CD4-positive, CD25-positive, alpha-beta regulatory T cell (primary cell): Measurements from ENCODE around the gene HBP1. TPM values are rescaled to one million over a fixed set of nuclear protein-coding genes. Genes with fewer than 3 reads are reported as not detected.

Experiments used
- ATAC-seq, 2 donors: fragments of 150-1000 bp; cut with Tn5 transposase; one replicate each; pipeline ENCODE4 v1.10.0; 2021; ENCODE audit warnings: low read depth in 2 of 2, moderate number of reproducible peaks in 2 of 2, moderate library complexity in 1 of 2
- DNase-seq, 3 donors: peaks; one replicate each; pipeline versions ENCODE4 v3.0.0 to v3.0.0-alpha.2; 2012 to 2022; ENCODE audit warnings: mixed read lengths in 1 of 3
- H3K27ac ChIP-seq: one replicate; pipeline ENCODE4 v1.7.0; 2013; ENCODE audit warnings: mild to moderate bottlenecking, low read length; ENCODE audit not compliant: insufficient read depth, poor library complexity, severe bottlenecking
- H3K27me3 ChIP-seq: one replicate; pipeline ENCODE4 v1.7.0; 2013; ENCODE audit warnings: low read length; ENCODE audit not compliant: control insufficient read depth, insufficient read depth
- H3K36me3 ChIP-seq: one replicate; pipeline ENCODE4 v1.7.0; 2013; ENCODE audit warnings: mild to moderate bottlenecking, low read length, moderate library complexity; ENCODE audit not compliant: control insufficient read depth, insufficient read depth
- H3K4me1 ChIP-seq: 2 replicates; pipeline ENCODE4 v1.7.0; 2013; ENCODE audit warnings: mild to moderate bottlenecking, low read length; ENCODE audit not compliant: insufficient read depth, control insufficient read depth, poor library complexity, severe bottlenecking
- H3K4me3 ChIP-seq: one replicate; pipeline ENCODE4 v1.7.0; 2013; ENCODE audit warnings: low read depth, mild to moderate bottlenecking, low read length, moderate library complexity
- H3K9me3 ChIP-seq, 2 experiments: 1 replicate in 1 of 2; 2 replicates in 1 of 2; pipeline ENCODE4 v1.7.0; 2013; ENCODE audit warnings: low read length in 2 of 2, mild to moderate bottlenecking in 1 of 2, moderate library complexity in 1 of 2; ENCODE audit not compliant: control insufficient read depth in 2 of 2
- H3K27ac Mint-ChIP-seq, 3 donors: one replicate each; pipeline ENCODE4 v1.8.0; 2020 to 2022; ENCODE audit warnings: mild to moderate bottlenecking in 3 of 3, mixed read lengths in 3 of 3, moderate library complexity in 2 of 3
- H3K27me3 Mint-ChIP-seq: one replicate; pipeline ENCODE4 v1.8.0; 2022; ENCODE audit warnings: mild to moderate bottlenecking, mixed read lengths
- H3K36me3 Mint-ChIP-seq: one replicate; pipeline ENCODE4 v1.8.0; 2020; ENCODE audit warnings: mixed read lengths
- H3K4me1 Mint-ChIP-seq, 4 donors: one replicate each; pipeline ENCODE4 v1.8.0; 2020 to 2022; ENCODE audit warnings: mixed read lengths in 4 of 4, mild to moderate bottlenecking in 1 of 4
- H3K4me3 Mint-ChIP-seq, 4 donors: one replicate each; pipeline ENCODE4 v1.8.0; 2020 to 2022; ENCODE audit warnings: mild to moderate bottlenecking in 4 of 4, mixed read lengths in 4 of 4, moderate library complexity in 3 of 4
- H3K9me3 Mint-ChIP-seq, 7 donors: one replicate each; pipeline ENCODE4 v1.8.0; 2020 to 2022; ENCODE audit warnings: mixed read lengths in 7 of 7, mild to moderate bottlenecking in 3 of 7, moderate library complexity in 2 of 7
- polyA plus RNA-seq, 4 donors: library from polyadenylated mRNA; unstranded; fragments of 300-500 nt; fragmentation: Illumina TruSeq; gene quantifications; one replicate each; pipeline ENCODE4 v1.2.3, GENCODE V29; 2021
- total RNA-seq: library from RNA; stranded (reverse); gene quantifications from one replicate; pipeline ENCODE4 v1.2.3, GENCODE V29; 2022

HBP1 gene
- total and polyA plus RNA-seq, 5 donors from 2014 or later: 67.8 to 249 (median 87.9) TPM

GRCh38 chr7:107208024-107208521 is 39.3 kb downstream of the HBP1 start:
- Histone ChIP-seq H3K4me1 (no peaks in the 10 kb centered on the region), H3K27me3 (no peaks in the 10 kb centered on the region), H3K4me3 (no peak overlapping the region), H3K9me3 (no peaks in the 10 kb centered on the region), H3K36me3 (peaks cover 75% of the 10 kb centered on the region), H3K27ac (no peak overlapping the region)
- Mint-ChIP-seq H3K4me1 (peaks cover 0 to 11% (median 3%) of the 10 kb centered on the region in 4 donors), H3K9me3 (peaks cover 0 to 2% (median 0%) of the 10 kb centered on the region in 7 donors), H3K36me3 (peaks cover 43% of the 10 kb centered on the region), H3K27me3 (no peaks in the 10 kb centered on the region), H3K4me3 (no peak overlapping the region), H3K27ac (peak overlapping the region in 1 of 3 donors; percentile 78)
- DNase-seq (no peak), ATAC-seq (no peak)

- Mint-ChIP-seq H3K9me3 (peaks cover 0 to 2% (median 0%) of the 10 kb centered on the region in 7 donors), H3K27ac (no peak overlapping the region), H3K4me1 (peaks cover 0 to 11% (median 3%) of the 10 kb centered on the region in 4 donors), H3K4me3 (no peak overlapping the region), H3K27me3 (no peaks in the 10 kb centered on the region), H3K36me3 (peaks cover 46% of the 10 kb centered on the region)
- H3K9me3 ChIP-seq: no peaks in the 10 kb centered on the region
- no peaks in the 10 kb centered on the region for H3K4me1 ChIP-seq
- ATAC-seq (no peak), DNase-seq (no peak)
- H3K27me3 ChIP-seq: no peaks in the 10 kb centered on the region
- H3K27ac ChIP-seq: no peak overlapping the region
- peaks cover 72% of the 10 kb centered on the region for H3K36me3 ChIP-seq
- no peak overlapping the region for H3K4me3 ChIP-seq
Observed at GRCh38 chr7:107208563-107208962, 39.8 kb downstream of the HBP1 start.

GRCh38 chr7:107209565-107209964 is 40.8 kb downstream of the HBP1 start:
- no peaks in the 10 kb centered on the region for H3K27me3 ChIP-seq
- H3K4me3 ChIP-seq: no peak overlapping the region
- peak overlapping the region; percentile 71 to 95 (median 80) for H3K27ac Mint-ChIP-seq
- H3K9me3 ChIP-seq: peaks cover 5% of the 10 kb centered on the region in 2 experiments
- H3K4me1 ChIP-seq: no peaks in the 10 kb centered on the region
- H3K27ac ChIP-seq: no peak overlapping the region
- H3K4me1 Mint-ChIP-seq: peaks cover 0 to 6% (median 3%) of the 10 kb centered on the region in 4 donors
- H3K36me3 ChIP-seq: peaks cover 64% of the 10 kb centered on the region
- H3K4me3 Mint-ChIP-seq: no peak overlapping the region
- H3K9me3 Mint-ChIP-seq: peaks cover 0 to 4% (median 1%) of the 10 kb centered on the region in 7 donors
- ATAC-seq (no peak), DNase-seq (no peak)
- H3K36me3 Mint-ChIP-seq: peaks cover 42% of the 10 kb centered on the region
- H3K27me3 Mint-ChIP-seq: no peaks in the 10 kb centered on the region

DNA sequence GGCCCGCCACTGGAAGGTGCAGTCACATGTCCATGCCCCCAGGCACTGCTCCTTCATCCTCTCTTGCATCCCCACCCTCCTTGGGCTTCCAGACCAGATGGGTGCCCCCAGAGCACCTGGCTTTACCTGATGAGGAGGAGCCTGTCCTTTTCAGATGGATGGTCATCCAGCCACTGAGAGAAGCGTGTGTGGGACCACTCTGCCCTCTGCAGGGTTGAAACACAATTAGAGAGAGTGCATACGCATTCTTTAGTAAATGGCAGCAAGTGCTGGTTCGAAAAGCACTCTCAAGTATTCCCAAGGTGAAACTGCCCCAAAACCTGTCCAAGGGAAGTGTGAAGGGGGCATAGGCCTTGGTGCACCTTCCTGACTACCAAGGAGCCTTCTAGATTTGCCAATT is 41.6 kb downstream of the HBP1 start:
- H3K4me3 Mint-ChIP-seq: no peak overlapping the region
- H3K36me3 Mint-ChIP-seq: peaks cover 43% of the 10 kb centered on the region
- peaks cover 0 to 6% (median 1%) of the 10 kb centered on the region in 4 donors for H3K4me1 Mint-ChIP-seq
- H3K9me3 ChIP-seq: peaks cover 5% of the 10 kb centered on the region in 2 experiments
- H3K36me3 ChIP-seq: peaks cover 55% of the 10 kb centered on the region
- DNase-seq: no peak
- peaks cover 0 to 8% (median 3%) of the 10 kb centered on the region in 7 donors for H3K9me3 Mint-ChIP-seq
- H3K4me1 ChIP-seq: no peaks in the 10 kb centered on the region
- no peaks in the 10 kb centered on the region for H3K27me3 Mint-ChIP-seq
- H3K27ac ChIP-seq: no peak overlapping the region
- peak overlapping the region in 1 of 3 donors; percentile 31 for H3K27ac Mint-ChIP-seq
- ATAC-seq: no peak
- no peak overlapping the region for H3K4me3 ChIP-seq
- no peaks in the 10 kb centered on the region for H3K27me3 ChIP-seq

DNA sequence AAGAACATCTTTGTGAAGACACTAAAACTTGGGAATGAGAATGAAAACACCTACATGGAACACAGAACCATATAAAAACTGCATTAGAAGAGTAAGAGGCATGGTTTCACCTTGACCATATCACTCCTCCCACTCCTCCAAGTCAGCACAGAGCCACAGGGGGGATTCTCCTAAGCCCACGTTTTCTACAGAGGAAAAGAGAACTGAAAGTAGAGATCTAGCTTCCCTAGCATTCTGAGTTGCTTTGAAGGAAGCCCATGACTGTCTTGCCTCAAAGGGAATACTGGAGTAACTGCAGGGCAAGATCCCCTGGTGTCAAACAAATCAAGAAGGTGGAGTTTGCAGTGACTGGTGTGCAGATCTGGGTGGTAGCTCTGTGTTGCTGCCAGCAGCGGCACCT is 43.9 kb downstream of the HBP1 start:
- H3K36me3 Mint-ChIP-seq: peaks cover 54% of the 10 kb centered on the region
- H3K4me3 Mint-ChIP-seq: no peak overlapping the region
- no peak overlapping the region for H3K27ac ChIP-seq
- peaks cover 1 to 10% (median 7%) of the 10 kb centered on the region in 7 donors for H3K9me3 Mint-ChIP-seq
- peaks cover 38% of the 10 kb centered on the region for H3K36me3 ChIP-seq
- no peaks in the 10 kb centered on the region for H3K4me1 ChIP-seq
- no peak for DNase-seq
- no peaks in the 10 kb centered on the region for H3K27me3 ChIP-seq
- H3K27ac Mint-ChIP-seq: no peak overlapping the region
- H3K9me3 ChIP-seq: peaks cover 5% of the 10 kb centered on the region in 2 experiments
- no peaks in the 10 kb centered on the region for H3K27me3 Mint-ChIP-seq
- no peak overlapping the region for H3K4me3 ChIP-seq
- H3K4me1 Mint-ChIP-seq: peaks cover 0 to 3% (median 1%) of the 10 kb centered on the region in 4 donors
- ATAC-seq: no peak

DNA sequence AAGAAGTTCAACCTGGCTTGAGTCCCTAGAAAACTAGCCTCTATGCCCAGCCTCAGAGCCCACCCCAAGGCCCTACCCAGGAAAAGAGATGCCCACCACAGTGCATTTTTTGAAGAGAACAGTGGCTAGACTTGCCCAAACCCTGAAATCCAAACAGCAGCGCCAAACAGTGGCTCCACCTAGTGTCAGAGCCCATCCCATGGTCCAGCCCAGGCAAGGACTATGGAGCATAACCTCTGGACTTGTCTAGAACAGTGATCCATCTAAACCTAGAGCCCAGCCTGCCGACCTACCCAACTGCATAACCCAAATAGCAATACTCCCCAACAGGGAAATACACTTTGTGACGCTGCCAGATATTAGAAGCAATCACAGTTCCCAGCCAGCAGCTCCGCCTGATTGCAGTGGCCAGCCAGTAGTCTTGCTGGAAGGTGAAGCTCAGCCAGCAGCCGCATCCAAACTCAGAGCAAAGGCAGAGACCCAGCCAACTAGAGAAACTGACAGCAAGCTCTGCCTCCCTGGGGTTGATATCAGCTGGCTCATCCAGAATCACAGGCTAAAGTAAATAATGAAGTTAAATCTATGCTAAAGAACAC is 44.5 kb downstream of the HBP1 start:
- Histone ChIP-seq H3K27me3 (no peaks in the 10 kb centered on the region), H3K36me3 (peaks cover 33% of the 10 kb centered on the region), H3K9me3 (peaks cover 5% of the 10 kb centered on the region in 2 experiments), H3K4me3 (no peak overlapping the region), H3K4me1 (no peaks in the 10 kb centered on the region), H3K27ac (no peak overlapping the region)
- Mint-ChIP-seq H3K27ac (peak overlapping the region in 1 of 3 donors; percentile 47), H3K4me1 (peaks cover 0 to 3% (median 1%) of the 10 kb centered on the region in 4 donors), H3K27me3 (no peaks in the 10 kb centered on the region), H3K9me3 (peaks cover 1 to 10% (median 7%) of the 10 kb centered on the region in 7 donors), H3K36me3 (peaks cover 54% of the 10 kb centered on the region), H3K4me3 (no peak overlapping the region)
- DNase-seq (no peak), ATAC-seq (no peak)

DNA sequence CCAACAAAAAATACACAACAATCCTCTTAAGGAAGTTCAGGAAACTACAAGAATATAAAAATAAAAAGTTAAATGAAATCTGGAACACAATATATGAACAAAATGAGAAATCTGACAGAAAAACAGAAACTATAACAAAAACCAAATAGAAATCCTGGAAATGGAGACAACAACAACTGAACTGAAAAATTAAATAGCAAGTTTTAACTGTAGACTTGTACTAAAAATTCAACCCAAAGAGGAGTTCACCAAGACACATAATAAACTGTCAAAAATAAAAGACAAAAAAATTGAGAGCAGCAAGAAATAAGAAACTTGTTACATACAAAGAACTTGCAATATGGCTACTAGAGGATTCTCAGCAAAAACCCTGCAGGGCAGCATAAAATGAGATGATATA is 45.1 kb downstream of the HBP1 start:
- H3K9me3 ChIP-seq: peaks cover 5% of the 10 kb centered on the region in 2 experiments
- H3K4me3 ChIP-seq: no peak overlapping the region
- Mint-ChIP-seq H3K4me1 (peaks cover 0 to 5% (median 1%) of the 10 kb centered on the region in 4 donors), H3K9me3 (peaks cover 1 to 10% (median 7%) of the 10 kb centered on the region in 7 donors), H3K27me3 (no peaks in the 10 kb centered on the region), H3K27ac (no peak overlapping the region), H3K36me3 (peaks cover 58% of the 10 kb centered on the region), H3K4me3 (no peak overlapping the region)
- H3K36me3 ChIP-seq: peaks cover 28% of the 10 kb centered on the region
- no peaks in the 10 kb centered on the region for H3K4me1 ChIP-seq
- no peak for ATAC-seq
- no peaks in the 10 kb centered on the region for H3K27me3 ChIP-seq
- DNase-seq: no peak
- no peak overlapping the region for H3K27ac ChIP-seq
